Measurements from ENCODE around the gene CTSD.

GRCh38 chr11:1746956-1747752 lies 16.6 kb downstream of the CTSD start:
- TF ChIP-seq, protein P1, sequence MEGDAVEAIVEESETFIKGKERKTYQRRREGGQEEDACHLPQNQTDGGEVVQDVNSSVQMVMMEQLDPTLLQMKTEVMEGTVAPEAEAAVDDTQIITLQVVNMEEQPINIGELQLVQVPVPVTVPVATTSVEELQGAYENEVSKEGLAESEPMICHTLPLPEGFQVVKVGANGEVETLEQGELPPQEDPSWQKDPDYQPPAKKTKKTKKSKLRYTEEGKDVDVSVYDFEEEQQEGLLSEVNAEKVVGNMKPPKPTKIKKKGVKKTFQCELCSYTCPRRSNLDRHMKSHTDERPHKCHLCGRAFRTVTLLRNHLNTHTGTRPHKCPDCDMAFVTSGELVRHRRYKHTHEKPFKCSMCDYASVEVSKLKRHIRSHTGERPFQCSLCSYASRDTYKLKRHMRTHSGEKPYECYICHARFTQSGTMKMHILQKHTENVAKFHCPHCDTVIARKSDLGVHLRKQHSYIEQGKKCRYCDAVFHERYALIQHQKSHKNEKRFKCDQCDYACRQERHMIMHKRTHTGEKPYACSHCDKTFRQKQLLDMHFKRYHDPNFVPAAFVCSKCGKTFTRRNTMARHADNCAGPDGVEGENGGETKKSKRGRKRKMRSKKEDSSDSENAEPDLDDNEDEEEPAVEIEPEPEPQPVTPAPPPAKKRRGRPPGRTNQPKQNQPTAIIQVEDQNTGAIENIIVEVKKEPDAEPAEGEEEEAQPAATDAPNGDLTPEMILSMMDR (IDR thresholded peaks at IDR 0.05) = no peak
- TF ChIP-seq ESRRA (CRISPR knock-in tag; IDR thresholded peaks at IDR 0.05; ENCODE audit: borderline replicate concordance) = no peak
- TF ChIP-seq KAT7 (CRISPR knock-in tag; IDR thresholded peaks at IDR 0.05; ENCODE audit: borderline replicate concordance) = no peak
- TF ChIP-seq HMGXB4 (CRISPR knock-in tag; IDR thresholded peaks at IDR 0.05) = no peak
- no peak for TF ChIP-seq SP1 (CRISPR knock-in tag; conservative IDR thresholded peaks at IDR 0.05)
- no peak for TF ChIP-seq FOXJ3 (CRISPR knock-in tag; IDR thresholded peaks at IDR 0.05; ENCODE audit: borderline replicate concordance)
